HG02678 (cell line): ENCODE results near the gene TM4SF18.
"Not testable (repeated sequence)": the region's sequence is repeated elsewhere in the genome, so short reads cannot be mapped to it uniquely, and the experiment has no call there.

Source experiments
- ATAC-seq: cut with Tn5 transposase; IDR thresholded peaks from one replicate; pipeline ENCODE4 v1.9.1; 2021; ENCODE audit warnings: mild to moderate bottlenecking, moderate library complexity; ENCODE audit not compliant: unreplicated experiment

TM4SF18 gene

DNA sequence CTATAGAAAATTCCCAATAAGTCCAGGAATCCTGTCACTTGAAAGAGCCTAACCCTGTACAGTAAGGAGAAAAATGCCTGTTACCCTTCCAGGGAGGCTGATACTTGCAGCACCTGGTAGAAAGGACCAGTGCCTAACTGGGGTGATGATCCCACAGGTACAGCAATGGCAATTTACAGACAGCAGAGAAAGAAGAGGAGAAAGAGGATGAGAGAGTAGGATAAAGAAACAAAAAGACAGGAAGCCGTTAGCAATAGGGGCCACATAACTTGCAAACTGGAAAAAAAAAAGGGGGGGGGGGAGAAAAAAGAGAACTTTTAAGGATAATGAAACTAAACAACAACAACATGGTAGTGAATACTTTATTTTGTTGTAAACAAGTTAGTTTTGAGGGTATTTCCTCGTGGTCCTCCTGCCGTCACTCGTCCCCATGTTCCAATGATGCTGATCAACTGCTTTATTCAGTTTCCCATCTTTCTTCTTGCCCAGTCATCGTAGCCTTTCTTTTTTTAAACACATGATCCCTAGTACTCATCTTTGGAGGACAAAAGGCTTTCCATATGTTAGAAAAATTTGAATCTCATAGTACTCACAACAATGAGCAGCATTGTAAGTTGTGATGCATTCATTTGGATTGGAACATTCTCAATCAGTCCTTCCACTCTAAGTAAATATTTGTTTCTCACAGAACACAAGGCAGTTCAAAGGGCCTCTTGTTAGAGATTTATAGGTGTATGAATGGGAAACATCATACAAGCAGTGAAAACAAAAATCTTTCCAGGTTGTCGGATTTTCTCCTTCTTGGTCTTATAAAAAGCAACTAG lies 35.5 kb upstream of the TM4SF18 start:
- no peak for ATAC-seq

DNA sequence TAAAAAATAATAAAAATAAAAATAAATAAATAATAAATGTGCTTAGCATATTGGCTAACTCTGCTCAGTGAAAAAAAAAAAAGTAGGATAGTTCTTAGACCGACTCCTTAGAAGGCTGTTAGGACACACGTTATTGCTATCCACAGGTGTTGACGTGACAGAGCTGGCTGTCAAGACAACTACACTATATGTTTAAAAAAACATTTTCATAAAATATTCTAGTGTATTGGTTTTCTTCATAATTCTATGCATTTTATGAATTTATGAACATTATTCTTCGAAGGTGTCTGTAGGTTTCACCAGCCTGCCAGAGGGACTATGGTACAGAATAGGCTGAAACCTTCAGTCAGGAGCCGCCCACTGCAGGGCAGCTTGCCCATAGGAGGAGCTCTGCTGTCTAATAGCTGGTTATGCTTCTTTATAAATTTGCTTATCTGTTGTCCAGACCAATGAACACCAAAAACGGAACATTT lies 34.8 kb upstream of the TM4SF18 start:
- ATAC-seq: no peak

GRCh38 chr3:149366941-149367840 lies 33.8 kb upstream of the TM4SF18 start:
- ATAC-seq: no peak

- ATAC-seq: no peak
Measured at GRCh38 chr3:149366031-149366430, 32.6 kb upstream of the TM4SF18 start.

DNA sequence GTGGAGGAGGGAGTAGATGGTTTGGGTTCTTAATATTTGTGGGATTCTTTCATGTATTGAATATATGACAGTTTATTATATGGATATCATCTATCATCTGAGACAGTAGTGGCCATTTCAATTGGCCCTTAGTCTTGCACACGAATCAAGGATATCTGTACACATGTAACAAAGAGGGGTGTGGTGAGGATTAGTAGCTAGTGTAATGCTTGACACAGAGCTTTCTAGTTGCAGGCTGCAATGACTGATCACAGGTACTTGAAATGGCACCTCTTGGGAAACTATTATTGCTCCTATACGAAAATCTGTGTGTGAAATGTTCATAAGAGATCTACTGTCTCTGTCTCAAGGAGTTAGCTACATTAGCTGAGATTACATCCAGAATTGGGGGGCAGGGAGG lies 31.2 kb upstream of the TM4SF18 start:
- ATAC-seq: no peak

GRCh38 chr3:149363053-149363452 lies 29.6 kb upstream of the TM4SF18 start:
- ATAC-seq: no peak

DNA sequence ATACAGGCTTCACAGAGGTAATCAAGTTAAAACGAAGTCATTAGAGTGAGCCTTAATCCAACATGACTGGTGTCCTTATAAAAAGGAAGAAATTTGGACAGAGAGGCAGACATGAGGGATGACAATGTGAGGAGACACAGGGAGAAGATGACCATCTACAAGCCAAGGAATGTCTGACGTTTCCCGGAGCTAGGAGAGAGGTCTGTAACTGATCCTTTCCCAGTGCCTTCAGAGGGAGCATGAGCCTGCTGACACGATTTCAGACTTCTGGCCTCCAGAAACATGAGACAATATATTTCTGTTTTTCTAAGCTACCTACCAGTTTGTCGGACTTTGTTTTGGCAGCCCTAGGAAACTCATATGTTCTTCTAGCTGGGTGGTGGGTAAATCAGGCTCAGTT lies 28.9 kb upstream of the TM4SF18 start:
- ATAC-seq: no peak

DNA sequence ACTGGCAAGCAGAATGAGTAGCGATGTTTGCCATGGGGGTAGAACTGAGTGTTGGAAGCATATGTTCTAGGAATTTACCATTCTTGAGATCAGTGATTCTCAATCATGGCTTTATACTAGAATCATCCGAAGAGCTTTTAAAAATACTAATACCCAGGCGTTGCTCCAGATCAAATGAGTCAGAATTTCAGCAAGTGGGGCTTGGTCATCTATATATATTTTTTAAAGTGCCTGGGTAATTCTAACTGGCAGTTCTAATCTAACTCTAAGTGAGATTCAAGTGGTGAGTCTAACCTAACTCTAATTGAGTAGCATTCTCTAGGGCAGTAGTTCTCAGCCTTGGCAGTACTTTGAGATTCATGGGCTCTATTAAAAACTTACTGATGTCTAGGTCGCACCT lies 23.2 kb upstream of the TM4SF18 start:
- ATAC-seq: no peak

- ATAC-seq: no peak
Measured at GRCh38 chr3:149356044-149356592, 22.7 kb upstream of the TM4SF18 start.

GRCh38 chr3:149353581-149354184 lies 20.2 kb upstream of the TM4SF18 start:
- no peak for ATAC-seq

DNA sequence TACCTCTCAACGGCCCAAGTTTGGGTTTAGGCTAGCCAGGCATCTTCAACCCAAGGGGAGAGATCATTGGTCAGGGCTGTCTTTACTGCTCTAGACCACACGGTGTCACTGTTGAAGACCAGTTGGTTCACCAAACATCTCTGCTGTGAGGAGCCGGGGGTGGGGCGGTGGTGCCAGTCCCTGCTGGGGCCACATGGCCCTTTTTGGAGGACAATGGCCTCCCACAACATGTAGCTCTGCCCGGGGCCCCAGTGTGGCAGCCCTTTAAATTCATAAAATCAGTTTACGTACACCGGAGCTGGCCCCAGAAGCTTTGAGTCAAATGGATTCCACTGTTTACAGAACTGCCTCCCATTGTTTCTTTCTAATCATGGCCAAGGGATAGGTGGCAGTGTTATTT lies 19.1 kb upstream of the TM4SF18 start:
- ATAC-seq: peak; percentile 95

- ATAC-seq: no peak
Measured at GRCh38 chr3:149343951-149344350, 10.5 kb upstream of the TM4SF18 start.

- no peak for ATAC-seq
Measured at GRCh38 chr3:149342413-149343380, 9.3 kb upstream of the TM4SF18 start.

DNA sequence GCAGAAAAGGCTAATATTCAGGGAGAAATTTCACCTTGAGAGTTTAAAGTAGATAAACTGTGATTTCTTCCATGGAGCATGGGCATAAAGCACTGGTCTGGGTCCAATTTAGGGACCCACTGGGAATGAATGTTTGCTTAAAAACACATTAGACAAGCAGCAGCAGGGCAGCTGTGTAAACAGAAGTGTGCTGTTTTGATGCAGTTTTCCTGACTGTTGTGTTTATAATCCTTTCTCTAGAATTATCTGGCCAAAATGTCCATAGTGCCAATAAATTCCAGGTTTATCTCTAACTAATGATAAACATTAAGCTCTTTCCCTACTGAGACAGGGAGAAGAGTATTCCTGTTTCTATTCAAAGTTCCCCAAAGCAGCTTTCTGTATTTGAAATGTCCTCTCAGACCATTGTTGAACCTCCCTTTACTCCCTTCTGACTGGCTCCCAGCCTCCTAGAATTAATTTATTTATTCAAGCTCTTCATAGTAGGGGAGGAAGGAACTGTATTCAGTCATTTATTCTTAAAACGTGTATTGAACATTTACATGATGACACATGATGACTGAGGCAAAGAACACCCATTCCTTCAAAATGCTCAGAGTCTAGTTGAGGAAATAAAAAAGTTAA lies 7.0 kb upstream of the TM4SF18 start:
- ATAC-seq: no peak

- no peak for ATAC-seq
Measured at GRCh38 chr3:149339931-149340309, 6.5 kb upstream of the TM4SF18 start.

DNA sequence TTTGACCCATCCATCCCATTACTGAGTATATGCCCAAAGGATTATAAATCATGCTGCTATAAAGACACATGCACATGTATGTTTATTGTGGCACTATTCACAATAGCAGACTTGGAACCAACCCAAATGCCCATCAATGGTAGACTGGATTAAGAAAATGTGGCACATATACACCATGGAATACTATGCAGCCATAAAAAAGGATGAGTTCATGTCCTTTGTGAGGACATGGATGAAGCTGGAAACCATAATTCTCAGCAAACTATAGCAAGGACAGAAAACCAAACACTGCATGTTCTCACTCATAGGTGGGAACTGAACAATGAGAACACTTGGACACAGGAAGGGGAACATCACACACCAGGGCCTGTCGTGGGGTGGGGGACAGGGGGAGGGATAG lies 4.0 kb upstream of the TM4SF18 start:
- ATAC-seq: not testable (repeated sequence)

DNA sequence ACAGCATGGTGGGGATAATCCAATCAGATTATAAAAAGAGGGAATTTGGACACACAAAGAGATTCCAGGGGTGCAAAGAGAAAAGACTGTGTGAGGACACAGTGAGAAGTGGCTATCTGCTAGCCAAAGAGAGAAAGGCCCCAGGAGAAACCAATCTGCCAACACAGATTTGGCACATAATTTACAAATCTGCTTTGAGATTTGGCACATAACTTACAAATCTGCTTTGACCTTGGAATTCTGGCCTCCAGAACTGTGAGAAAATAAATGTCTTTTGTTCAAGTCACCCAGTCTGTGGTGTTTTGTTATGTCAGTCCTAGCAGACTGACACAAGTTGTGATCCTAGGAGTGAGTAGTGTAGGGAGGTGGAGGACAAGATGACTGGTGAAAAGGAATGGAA lies 3.5 kb upstream of the TM4SF18 start:
- ATAC-seq: no peak

DNA sequence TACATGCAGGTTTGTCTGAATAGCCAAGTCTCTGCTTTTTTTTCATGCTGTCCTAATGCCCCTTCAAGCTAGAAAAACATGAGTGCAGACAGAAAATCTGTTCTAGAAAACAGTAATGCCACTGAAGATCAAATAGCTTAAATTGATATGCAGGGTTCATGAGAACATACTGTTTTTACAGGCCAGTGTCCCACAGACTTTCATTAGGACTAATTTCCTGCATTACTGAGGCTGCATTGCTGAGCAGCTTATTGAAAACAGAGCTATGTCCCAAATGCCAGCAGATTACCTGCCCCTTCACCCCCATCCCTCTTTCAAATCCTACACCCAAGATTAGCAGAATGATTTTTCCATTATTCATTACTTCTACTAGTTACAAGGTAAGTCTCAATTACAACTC lies 665 bp downstream of the TM4SF18 start:
- ATAC-seq: no peak

- no peak for ATAC-seq
Measured at GRCh38 chr3:149332227-149332765, 1.1 kb downstream of the TM4SF18 start.
